Esophagus squamous epithelium (tissue), 4 donors: ENCODE data around the gene SLC46A3.

Source experiments
- POLR2A ChIP-seq, 4 donors: fragments of 450-650 bp; IDR thresholded peaks; one replicate each; pipeline ENCODE4 v1.6.1; 2017; ENCODE audit warnings: antibody characterized with exemption in 4 of 4, mild to moderate bottlenecking in 4 of 4, moderate library complexity in 3 of 4
- TF ChIP-seq, protein P1 (sequence below), 6 experiments: fragments of 450-650 bp in 4 of 6; fragments of 200-600 bp in 2 of 6; sonication (generic) in 2 of 6; IDR thresholded peaks; one replicate each; pipeline ENCODE4 v1.5.1; 2016 to 2019; ENCODE audit warnings: antibody characterized with exemption in 6 of 6, mild to moderate bottlenecking in 4 of 6, moderate library complexity in 4 of 6

DNA sequence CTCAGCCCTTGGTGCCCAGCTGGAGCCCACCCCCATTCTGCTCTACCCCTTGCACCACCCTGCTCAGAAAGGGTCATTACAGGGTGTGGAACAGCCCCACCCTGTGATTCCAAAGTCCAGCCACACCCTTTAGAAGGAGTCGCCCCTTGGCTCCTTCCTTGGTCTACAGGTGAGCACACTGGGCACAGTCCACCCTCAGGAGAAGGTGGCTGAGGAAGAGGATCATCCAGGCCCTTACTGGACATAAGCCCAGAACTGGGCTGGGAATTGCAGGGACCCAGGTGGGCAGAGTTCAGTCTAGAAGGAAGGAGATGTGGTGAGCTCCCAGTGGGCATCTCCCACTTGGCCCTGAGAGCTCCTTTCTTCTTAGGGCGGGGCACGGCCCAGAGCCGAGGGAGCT, 8.6 kb downstream of the SLC46A3 start:
- no peak for TF ChIP-seq POLR2A (IDR thresholded peaks at IDR 0.05)
- TF ChIP-seq, protein P1, sequence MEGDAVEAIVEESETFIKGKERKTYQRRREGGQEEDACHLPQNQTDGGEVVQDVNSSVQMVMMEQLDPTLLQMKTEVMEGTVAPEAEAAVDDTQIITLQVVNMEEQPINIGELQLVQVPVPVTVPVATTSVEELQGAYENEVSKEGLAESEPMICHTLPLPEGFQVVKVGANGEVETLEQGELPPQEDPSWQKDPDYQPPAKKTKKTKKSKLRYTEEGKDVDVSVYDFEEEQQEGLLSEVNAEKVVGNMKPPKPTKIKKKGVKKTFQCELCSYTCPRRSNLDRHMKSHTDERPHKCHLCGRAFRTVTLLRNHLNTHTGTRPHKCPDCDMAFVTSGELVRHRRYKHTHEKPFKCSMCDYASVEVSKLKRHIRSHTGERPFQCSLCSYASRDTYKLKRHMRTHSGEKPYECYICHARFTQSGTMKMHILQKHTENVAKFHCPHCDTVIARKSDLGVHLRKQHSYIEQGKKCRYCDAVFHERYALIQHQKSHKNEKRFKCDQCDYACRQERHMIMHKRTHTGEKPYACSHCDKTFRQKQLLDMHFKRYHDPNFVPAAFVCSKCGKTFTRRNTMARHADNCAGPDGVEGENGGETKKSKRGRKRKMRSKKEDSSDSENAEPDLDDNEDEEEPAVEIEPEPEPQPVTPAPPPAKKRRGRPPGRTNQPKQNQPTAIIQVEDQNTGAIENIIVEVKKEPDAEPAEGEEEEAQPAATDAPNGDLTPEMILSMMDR (IDR thresholded peaks at IDR 0.05), result no peak
